Body of pancreas (tissue), 4 donors: ENCODE data around the gene MCAM. TPM values are rescaled to one million over a fixed set of nuclear protein-coding genes. Genes with fewer than 3 reads are reported as not detected.
A peak's percentile ranks its signal among the peaks of the same experiment; 100 is the strongest.

Experiments
- ATAC-seq: fragments of 150-250 bp; one replicate; pipeline ENCODE4 v1.9.1; 2016
- DNase-seq, 4 donors: peaks; one replicate each; pipeline ENCODE4 v3.0.0-alpha.2; 2019
- H3K27ac ChIP-seq, 4 donors: fragments of 200-600 bp; sonication (generic); 1 replicate in 3 of 4; 2 replicates in 1 of 4; pipeline versions ENCODE4 v1.5.1 to v1.6.1; 2016 to 2019; ENCODE audit warnings: mild to moderate bottlenecking in 1 of 4, mixed read lengths in 1 of 4, moderate library complexity in 1 of 4
- H3K27me3 ChIP-seq, 2 donors: fragments of 200-600 bp; sonication (generic); one replicate each; pipeline ENCODE4 v1.6.0; 2016; ENCODE audit warnings: mild to moderate bottlenecking in 1 of 2
- H3K36me3 ChIP-seq, 2 donors: fragments of 200-600 bp; sonication (generic); replicated peaks in 1 of 2; 2 replicates each; pipeline ENCODE4 v1.5.1; 2016; ENCODE audit warnings: low read depth in 2 of 2; ENCODE audit not compliant: insufficient read depth in 1 of 2
- H3K4me1 ChIP-seq: fragments of 200-600 bp; sonication (generic); one replicate; pipeline ENCODE4 v1.6.0; 2016
- H3K4me3 ChIP-seq, 2 donors: fragments of 200-600 bp; sonication (generic); 1 replicate in 1 of 2; 2 replicates in 1 of 2; pipeline ENCODE4 v1.5.1; 2016 to 2019
- H3K9me3 ChIP-seq, 3 donors: fragments of 200-600 bp; sonication (generic); 1 replicate in 2 of 3; 2 replicates in 1 of 3; pipeline ENCODE4 v1.5.1; 2016
- CTCF ChIP-seq, 7 experiments: fragments of 450-650 bp in 4 of 7; fragments of 200-600 bp in 3 of 7; sonication (generic) in 3 of 7; IDR thresholded peaks; one replicate each; pipeline ENCODE4 v1.5.1; 2016 to 2019; ENCODE audit warnings: antibody characterized with exemption in 7 of 7
- POLR2A ChIP-seq, 3 donors: fragments of 450-650 bp; IDR thresholded peaks; one replicate each; pipeline ENCODE4 v1.6.1; 2016; ENCODE audit warnings: antibody characterized with exemption in 3 of 3, mild to moderate bottlenecking in 2 of 3
- WGBS, 2 donors: methylation state at CpG; one replicate each; pipeline ENCODE4 v1.1.5; 2017; 5-methylcytosine and 5-hydroxymethylcytosine counted together
- intact Hi-C: fragments of 100-400 bp; cut with DNase I; formaldehyde crosslinking; loops from one replicate; pipeline ENCODE4 v1.15.1; 2023
- total RNA-seq, 2 donors: library from RNA; depleted of rRNA; stranded (reverse); fragments of >200 nt; gene quantifications; one replicate each; pipeline ENCODE4 v1.1.0, GENCODE V29; 2016

Gene MCAM
- total RNA-seq, 2 donors from 2014 or later: 75.0 to 205 TPM

GRCh38 chr11:119338965-119339588, 22.1 kb upstream of the MCAM start:
- 64 to 70% methylated on average over 8 to 11 of the region's 11 CpGs for WGBS, 2 donors
- intact Hi-C loops: loop anchor here (5.0 kb wide), 1 partner anchor 38 kb away; no protein-coding TSS in a partner anchor
- Histone ChIP-seq H3K4me3 (no peak overlapping the region), H3K27ac (peak overlapping the region in 3 of 4 donors; percentile 69 to 85 (median 75)), H3K9me3 (no peaks in the 10 kb centered on the region), H3K27me3 (no peaks in the 10 kb centered on the region), H3K36me3 (no peaks in the 10 kb centered on the region), H3K4me1 (peaks cover 52% of the 10 kb centered on the region)
- ATAC-seq: no peak
- peak in 1 of 4 donors; percentile 38 for DNase-seq
- TF ChIP-seq POLR2A (IDR thresholded peaks at IDR 0.05): no peak
- no peak for TF ChIP-seq CTCF (IDR thresholded peaks at IDR 0.05)

GRCh38 chr11:119338318-119338890, 21.5 kb upstream of the MCAM start:
- ATAC-seq: peak; percentile 23
- Histone ChIP-seq H3K36me3 (no peaks in the 10 kb centered on the region), H3K27me3 (no peaks in the 10 kb centered on the region), H3K9me3 (no peaks in the 10 kb centered on the region), H3K27ac (peak overlapping the region in 1 of 4 donors; percentile 18), H3K4me3 (no peak overlapping the region), H3K4me1 (peaks cover 56% of the 10 kb centered on the region)
- TF ChIP-seq POLR2A (IDR thresholded peaks at IDR 0.05): no peak
- TF ChIP-seq CTCF (IDR thresholded peaks at IDR 0.05): peak; percentile 55 to 82 (median 74)
- DNase-seq: peak; percentile 68 to 75 (median 72)
- intact Hi-C loops: loop anchor here (5.0 kb wide), 1 partner anchor 39 kb away; no protein-coding TSS in a partner anchor
- WGBS, 2 donors: 16 to 20% methylated on average over 17 of the region's 17 CpGs

- H3K4me1 ChIP-seq: peaks cover 56% of the 10 kb centered on the region
- no peaks in the 10 kb centered on the region for H3K9me3 ChIP-seq
- no peak overlapping the region for H3K27ac ChIP-seq
- H3K27me3 ChIP-seq: no peaks in the 10 kb centered on the region
- no peak for TF ChIP-seq CTCF (IDR thresholded peaks at IDR 0.05)
- TF ChIP-seq POLR2A (IDR thresholded peaks at IDR 0.05): no peak
- intact Hi-C loops: loop anchor here (5.0 kb wide), 1 partner anchor 40 kb away; no protein-coding TSS in a partner anchor
- 52 to 66% methylated on average over 3 to 9 of the region's 9 CpGs for WGBS, 2 donors
- H3K4me3 ChIP-seq: no peak overlapping the region
- ATAC-seq (no peak), DNase-seq (no peak)
- H3K36me3 ChIP-seq: no peaks in the 10 kb centered on the region
These were observed 20.8 kb upstream of the MCAM start for GRCh38 chr11:119337581-119338317.

- WGBS, 2 donors: 85 to 89% methylated on average over 6 to 9 of the region's 9 CpGs
- intact Hi-C loops: loop anchor here (5.0 kb wide), 1 partner anchor 40 kb away; no protein-coding TSS in a partner anchor
- H3K27ac ChIP-seq: no peak overlapping the region
- peaks cover 56% of the 10 kb centered on the region for H3K4me1 ChIP-seq
- H3K9me3 ChIP-seq: no peaks in the 10 kb centered on the region
- H3K4me3 ChIP-seq: no peak overlapping the region
- no peaks in the 10 kb centered on the region for H3K27me3 ChIP-seq
- no peak for DNase-seq
- TF ChIP-seq POLR2A (IDR thresholded peaks at IDR 0.05) (no peak), CTCF (IDR thresholded peaks at IDR 0.05) (no peak)
- H3K36me3 ChIP-seq: no peaks in the 10 kb centered on the region
- ATAC-seq: no peak
These were observed 20.0 kb upstream of the MCAM start for GRCh38 chr11:119336744-119337469.
